ENCODE data around the gene FBXL17.

DNA sequence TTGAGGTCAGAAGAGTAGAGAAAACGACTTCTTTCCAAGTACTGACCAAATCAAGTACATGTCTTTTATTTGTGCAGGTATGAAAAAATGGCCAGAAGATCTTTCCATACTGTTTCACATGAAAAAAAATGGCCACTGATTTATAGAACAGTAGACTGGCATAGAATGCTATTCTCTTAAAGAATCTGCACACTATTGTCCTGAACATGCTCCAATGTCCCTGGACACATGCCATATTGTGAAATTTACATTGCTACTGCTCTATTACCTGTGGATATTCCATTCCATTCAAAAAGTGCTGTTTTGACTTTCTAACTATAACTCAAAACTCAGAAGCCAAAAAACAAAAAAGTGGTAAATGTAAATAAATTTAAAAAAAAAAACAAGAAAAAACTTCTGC lies 60.6 kb downstream of the FBXL17 start:
- no peak for TF ChIP-seq POLR2AphosphoS5 (IDR thresholded peaks at IDR 0.05; ENCODE audit: low read depth, low read length)
- TF ChIP-seq, protein P1, sequence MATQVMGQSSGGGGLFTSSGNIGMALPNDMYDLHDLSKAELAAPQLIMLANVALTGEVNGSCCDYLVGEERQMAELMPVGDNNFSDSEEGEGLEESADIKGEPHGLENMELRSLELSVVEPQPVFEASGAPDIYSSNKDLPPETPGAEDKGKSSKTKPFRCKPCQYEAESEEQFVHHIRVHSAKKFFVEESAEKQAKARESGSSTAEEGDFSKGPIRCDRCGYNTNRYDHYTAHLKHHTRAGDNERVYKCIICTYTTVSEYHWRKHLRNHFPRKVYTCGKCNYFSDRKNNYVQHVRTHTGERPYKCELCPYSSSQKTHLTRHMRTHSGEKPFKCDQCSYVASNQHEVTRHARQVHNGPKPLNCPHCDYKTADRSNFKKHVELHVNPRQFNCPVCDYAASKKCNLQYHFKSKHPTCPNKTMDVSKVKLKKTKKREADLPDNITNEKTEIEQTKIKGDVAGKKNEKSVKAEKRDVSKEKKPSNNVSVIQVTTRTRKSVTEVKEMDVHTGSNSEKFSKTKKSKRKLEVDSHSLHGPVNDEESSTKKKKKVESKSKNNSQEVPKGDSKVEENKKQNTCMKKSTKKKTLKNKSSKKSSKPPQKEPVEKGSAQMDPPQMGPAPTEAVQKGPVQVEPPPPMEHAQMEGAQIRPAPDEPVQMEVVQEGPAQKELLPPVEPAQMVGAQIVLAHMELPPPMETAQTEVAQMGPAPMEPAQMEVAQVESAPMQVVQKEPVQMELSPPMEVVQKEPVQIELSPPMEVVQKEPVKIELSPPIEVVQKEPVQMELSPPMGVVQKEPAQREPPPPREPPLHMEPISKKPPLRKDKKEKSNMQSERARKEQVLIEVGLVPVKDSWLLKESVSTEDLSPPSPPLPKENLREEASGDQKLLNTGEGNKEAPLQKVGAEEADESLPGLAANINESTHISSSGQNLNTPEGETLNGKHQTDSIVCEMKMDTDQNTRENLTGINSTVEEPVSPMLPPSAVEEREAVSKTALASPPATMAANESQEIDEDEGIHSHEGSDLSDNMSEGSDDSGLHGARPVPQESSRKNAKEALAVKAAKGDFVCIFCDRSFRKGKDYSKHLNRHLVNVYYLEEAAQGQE (IDR thresholded peaks at IDR 0.05; ENCODE audit: insufficient read depth in 1 of 2, low read depth in 2 of 2, low read length in 2 of 2), result no peak
- TF ChIP-seq TAF1 (IDR thresholded peaks at IDR 0.05; ENCODE audit: borderline replicate concordance, insufficient read depth, low read length), result no peak
